ENCODE measurements around the gene ACTR2.
A peak's percentile ranks its signal among the peaks of the same experiment; 100 is the strongest.
"Not testable (repeated sequence)": the region's sequence is repeated elsewhere in the genome, so short reads cannot be mapped to it uniquely, and the experiment has no call there.

ACTR2 gene

DNA sequence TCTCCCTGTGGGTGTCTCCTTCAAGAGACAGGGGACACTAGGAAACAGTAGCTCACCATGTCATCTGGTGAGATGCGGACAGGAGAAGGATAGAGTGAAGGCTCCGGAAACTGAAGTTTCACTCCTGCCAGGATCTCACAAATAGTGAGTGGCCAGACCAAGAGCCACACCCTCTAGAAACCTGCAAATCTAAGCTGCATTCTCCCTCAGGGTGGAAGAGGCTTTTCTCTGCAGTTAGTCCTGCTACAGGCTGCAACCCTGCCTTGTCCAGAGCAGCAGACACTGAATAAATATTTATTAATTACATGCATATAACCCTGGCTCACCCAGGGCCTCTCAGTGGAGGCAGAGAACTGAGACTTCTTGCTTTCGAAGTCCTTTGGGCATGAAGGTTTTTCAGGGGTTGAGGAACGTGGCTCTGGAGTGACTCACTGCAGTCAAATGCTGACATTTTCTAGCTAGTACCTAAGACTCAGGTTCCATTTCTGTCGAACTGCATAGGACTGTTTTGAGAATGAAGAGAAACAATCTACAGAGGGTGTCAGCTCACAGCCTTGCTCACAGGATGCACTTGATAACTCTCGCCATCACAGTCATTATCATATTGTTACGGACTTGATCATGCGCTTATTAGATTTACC, 87.3 kb downstream of the ACTR2 start:
- no peak for DNase-seq

DNA sequence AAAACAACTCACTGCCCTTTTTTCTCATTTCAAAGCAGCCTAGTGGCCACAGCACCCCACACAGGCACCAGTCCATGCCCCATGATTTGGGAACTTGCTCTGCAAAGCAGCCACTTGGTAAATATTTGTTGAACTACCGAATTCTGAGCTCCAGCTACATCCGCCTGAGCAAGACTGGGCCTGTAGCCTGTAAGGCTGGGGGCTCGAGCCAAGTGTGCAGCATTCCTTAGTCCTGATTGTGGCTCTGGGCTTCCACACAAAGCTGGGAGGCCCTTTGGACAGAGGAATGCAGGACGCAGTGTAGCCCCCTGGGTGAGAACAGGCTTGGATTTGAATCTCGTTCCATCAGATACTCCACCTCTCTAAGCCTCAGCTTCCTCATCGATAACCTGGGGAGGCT, 88.4 kb downstream of the ACTR2 start:
- DNase-seq, result no peak

DNA sequence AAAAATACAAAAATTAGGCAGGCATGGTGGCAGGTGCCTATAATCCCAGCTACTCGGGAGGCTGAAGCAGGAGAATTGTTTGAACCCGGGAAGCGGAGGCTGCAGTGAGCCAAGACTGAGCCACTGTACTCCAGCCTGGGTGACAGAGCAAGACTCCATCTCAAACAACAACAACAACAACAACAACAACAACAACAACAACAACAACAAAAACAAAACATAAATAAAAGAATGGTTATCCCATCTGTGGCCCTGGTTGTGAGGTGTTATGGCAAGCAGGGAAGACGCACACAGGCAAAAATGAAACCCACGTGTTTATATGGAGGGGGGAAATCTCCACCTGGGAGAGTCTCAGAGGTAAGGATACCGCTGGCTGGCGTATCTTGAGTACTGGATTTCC, 89.7 kb downstream of the ACTR2 start:
- not testable (repeated sequence) for DNase-seq

GRCh38 chr2:65317841-65318240, 90.2 kb downstream of the ACTR2 start:
- DNase-seq, result no peak

GRCh38 chr2:65319072-65319673, 91.5 kb downstream of the ACTR2 start:
- no peak for DNase-seq

GRCh38 chr2:65319674-65320041, 92.0 kb downstream of the ACTR2 start:
- no peak for DNase-seq

DNA sequence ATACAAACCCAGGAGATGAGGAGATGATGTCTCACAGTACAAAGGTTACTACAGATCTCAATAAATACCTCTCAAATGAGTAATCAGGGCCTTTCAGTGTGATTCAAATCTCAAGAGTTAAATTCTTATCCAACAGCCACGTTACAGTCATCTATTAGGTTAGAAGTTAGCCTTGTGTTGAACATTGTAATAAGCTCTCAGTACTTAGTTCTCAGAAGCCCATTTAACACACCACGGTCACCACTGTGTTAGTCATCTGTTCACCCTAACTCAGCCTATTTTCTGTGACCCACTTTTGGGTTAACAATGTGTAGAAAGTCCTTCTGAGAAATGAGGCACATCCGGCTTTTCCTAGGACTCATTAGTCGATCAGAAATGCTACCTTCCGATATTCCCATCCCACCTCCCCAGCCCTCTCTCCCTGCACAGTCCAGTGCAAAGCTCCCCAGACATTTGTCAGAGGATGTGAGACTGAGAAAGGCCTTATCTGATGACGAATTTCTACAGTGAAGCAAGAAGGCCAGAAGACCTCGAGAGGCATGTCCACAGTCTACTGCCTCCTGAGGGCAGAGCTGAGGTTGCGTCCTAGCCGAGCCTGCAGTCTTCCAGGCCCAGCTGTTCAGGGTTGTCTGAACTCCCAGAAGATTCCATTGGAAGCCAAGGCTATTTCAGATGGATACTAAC, 92.6 kb downstream of the ACTR2 start:
- peak; percentile 31 for DNase-seq

Data from stimulated activated CD4-positive, alpha-beta T cell treated with anti-CD3 and anti-CD28 coated beads, Interleukin-15, amount 100 ng/mL, for 24 hours (primary cell).